Thyroid gland (tissue), 4 donors: Measurements from ENCODE around the gene OR52J3.

Experiments
- CTCF ChIP-seq, 6 experiments: fragments of 200-600 bp in 3 of 6; fragments of 450-650 bp in 3 of 6; sonication (generic) in 3 of 6; IDR thresholded peaks; one replicate each; pipeline ENCODE4 v1.5.1; 2016 to 2019; ENCODE audit warnings: antibody characterized with exemption in 6 of 6, mild to moderate bottlenecking in 2 of 6, inconsistent platforms in 1 of 6, moderate library complexity in 1 of 6
- POLR2A ChIP-seq, 2 donors: fragments of 450-650 bp; IDR thresholded peaks; one replicate each; pipeline ENCODE4 v1.6.1; 2017; ENCODE audit warnings: antibody characterized with exemption in 2 of 2, mild to moderate bottlenecking in 2 of 2, moderate library complexity in 1 of 2

GRCh38 chr11:5040876-5041275 is 5.5 kb upstream of the OR52J3 start:
- TF ChIP-seq CTCF (IDR thresholded peaks at IDR 0.05) (no peak), POLR2A (IDR thresholded peaks at IDR 0.05) (no peak)
